ENCODE results near the gene RGPD8. TPM values are rescaled to one million over a fixed set of nuclear protein-coding genes. Genes with fewer than 3 reads are reported as not detected.
A peak's percentile ranks its signal among the peaks of the same experiment; 100 is the strongest.

The RGPD8 gene
- total and polyA plus RNA-seq, 2 of the 13 experiments (the other 11 are each of a cell fraction or from before 2014, with no cell fraction given): 2.3 to 12.8 TPM

DNA sequence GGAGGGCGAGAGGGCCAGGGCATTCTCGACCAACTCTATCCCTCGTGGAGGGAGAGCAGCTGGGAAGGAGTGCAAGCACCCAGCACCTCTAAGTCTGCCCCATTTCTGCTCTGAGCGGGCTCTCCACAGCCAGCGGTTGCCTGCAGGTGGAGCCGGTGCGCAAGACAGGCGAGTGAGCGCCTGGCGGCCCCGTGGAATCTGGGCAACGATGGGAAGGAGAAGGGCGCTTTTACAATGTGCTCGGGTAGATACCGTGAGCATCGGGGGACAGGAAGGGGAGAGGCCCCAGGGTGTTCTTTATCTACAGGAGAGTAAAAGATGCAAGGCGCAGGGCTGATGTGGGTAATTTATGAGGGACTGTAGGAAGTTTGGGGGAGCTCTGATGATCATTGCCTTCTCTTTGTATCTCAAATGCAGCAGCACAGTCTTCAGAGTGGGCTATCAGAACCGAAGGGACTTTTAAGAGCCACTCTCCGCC, 47.6 kb upstream of the RGPD8 start:
- WGBS (ENCODE audit: low lambda C conversion rate): 0% methylated on average over 18 of the region's 19 CpGs
- no TSS peak for BruUV-seq (replicated peaks)
- ChIA-PET CTCF (ENCODE audit: low intra/inter-chr PET ratio, low total read pairs) (interaction anchor here (1.0 to 1.8 kb wide), 7 partner anchors 13 to 245 kb away, joined by 3 to 5 read pairs (median 3); partner anchors contain the start of gene CHCHD5), POLR2A (interaction anchor here (0.5 to 1.8 kb wide), 4 partner anchors 12 to 336 kb away, joined by 3 to 7 read pairs (median 4); partner anchors contain the start of gene CHCHD5)
- Histone ChIP-seq H3K4me1 (ENCODE audit: insufficient read depth, low read length) (peaks cover 32% of the 10 kb centered on the region), H3K27me3 (ENCODE audit: control insufficient read depth in 1 of 2, insufficient read depth in 2 of 2, low read length in 2 of 2) (no peaks in the 10 kb centered on the region; a peak in 1 of 5 replicates), H3K4me2 (ENCODE audit: low read depth, low read length) (peak overlapping the region; percentile 99), H4K20me1 (ENCODE audit: insufficient read depth, low read length) (no peaks in the 10 kb centered on the region), H3K36me3 (replicated peaks in 1 of 2; ENCODE audit: control insufficient read depth in 1 of 2, insufficient read depth in 2 of 2, low read length in 2 of 2) (0 out of 5 replicates have a peak, but pooled peaks cover 0 to under 1% of the 10 kb centered on the region in 2 experiments), H3K4me3 (replicated peaks in 1 of 3; ENCODE audit: insufficient read depth in 1 of 3, low read depth in 2 of 3, low read length in 3 of 3) (peak overlapping the region; percentile 84 to 98 (median 97)), H3K79me2 (ENCODE audit: insufficient read depth, low read length) (peaks cover 21% of the 10 kb centered on the region), H3K27ac (ENCODE audit: extremely low read length, insufficient read depth, low read length) (peak overlapping the region; percentile 65), H2AFZ (ENCODE audit: low read length) (peak overlapping the region; percentile 96), H3K9me3 (ENCODE audit: low read length) (no peaks in the 10 kb centered on the region), H3K9ac (ENCODE audit: insufficient read depth, low read depth, low read length) (peak overlapping the region; percentile 73)
- FAIRE-seq: peak; percentile 63
- in situ Hi-C loops (cut with HindIII; ENCODE audit: extremely low pct_ligation_motif_present, low pct_unique_long_range_greater_than_20kb): loop anchor here (5.0 kb wide), 1 partner anchor 101 kb away; the partner anchor contains the start of gene CHCHD5
- intact Hi-C loops (cut with micrococcal nuclease; ENCODE audit: unreplicated experiment): loop anchor here (1.0 to 5.0 kb wide), 3 partner anchors 61 to 246 kb away; partner anchors contain the start of genes CHCHD5 and POLR1B
- peak; percentile 76 for DNase-seq (ENCODE audit: low spot score)
- peak; percentile 91 for ATAC-seq
- TF ChIP-seq ZNF331 (CRISPR knock-in tag; IDR thresholded peaks at IDR 0.05) (peak; percentile 48; the same call in 1 of the 2 replicates), SP4 (CRISPR knock-in tag; IDR thresholded peaks at IDR 0.05) (0 out of 2 replicates have a peak, but pooled peaks have one; percentile 9), PAX8 (CRISPR knock-in tag; IDR thresholded peaks at IDR 0.05; ENCODE audit: borderline replicate concordance) (0 out of 2 replicates have a peak, but pooled peaks have one; percentile 14), NFE2L2 (IDR thresholded peaks at IDR 0.05; ENCODE audit: low read length) (peak; percentile 16; the same call in 1 of the 2 replicates), MEF2D (CRISPR knock-in tag; IDR thresholded peaks at IDR 0.05) (peak; percentile 49), ZNF3 (CRISPR knock-in tag; IDR thresholded peaks at IDR 0.05) (no peak), REPIN1 (CRISPR knock-in tag; IDR thresholded peaks at IDR 0.05; ENCODE audit: borderline replicate concordance, low read depth) (peak; percentile 74; the same call in 1 of the 2 replicates), ZNF605 (CRISPR knock-in tag; IDR thresholded peaks at IDR 0.05) (peak; percentile 86), RBAK (CRISPR knock-in tag; IDR thresholded peaks at IDR 0.05) (peak; percentile 53; the same call in 1 of the 2 replicates), AGO2 (optimal IDR thresholded peaks at IDR 0.05; ENCODE audit: low read depth, low read length) (peak; percentile 35), ZBTB8A (CRISPR knock-in tag; IDR thresholded peaks at IDR 0.05; ENCODE audit: borderline replicate concordance, low read depth) (peak; percentile 67; the same call in 1 of the 2 replicates), ZNF766 (CRISPR knock-in tag; IDR thresholded peaks at IDR 0.05; ENCODE audit: borderline replicate concordance) (peak; percentile 35; the same call in 1 of the 2 replicates), ZNF20 (CRISPR knock-in tag; IDR thresholded peaks at IDR 0.05) (no peak), ZMYM2 (CRISPR knock-in tag; IDR thresholded peaks at IDR 0.05) (0 out of 2 replicates have a peak, but pooled peaks have one; percentile 40), ZNF567 (CRISPR knock-in tag; IDR thresholded peaks at IDR 0.05; ENCODE audit: borderline replicate concordance) (peak; percentile 31; the same call in 1 of the 2 replicates), ZNF644 (CRISPR knock-in tag; IDR thresholded peaks at IDR 0.05; ENCODE audit: low read depth) (0 out of 2 replicates have a peak, but pooled peaks have one; percentile 20)
- TF ChIP-seq, protein P1, sequence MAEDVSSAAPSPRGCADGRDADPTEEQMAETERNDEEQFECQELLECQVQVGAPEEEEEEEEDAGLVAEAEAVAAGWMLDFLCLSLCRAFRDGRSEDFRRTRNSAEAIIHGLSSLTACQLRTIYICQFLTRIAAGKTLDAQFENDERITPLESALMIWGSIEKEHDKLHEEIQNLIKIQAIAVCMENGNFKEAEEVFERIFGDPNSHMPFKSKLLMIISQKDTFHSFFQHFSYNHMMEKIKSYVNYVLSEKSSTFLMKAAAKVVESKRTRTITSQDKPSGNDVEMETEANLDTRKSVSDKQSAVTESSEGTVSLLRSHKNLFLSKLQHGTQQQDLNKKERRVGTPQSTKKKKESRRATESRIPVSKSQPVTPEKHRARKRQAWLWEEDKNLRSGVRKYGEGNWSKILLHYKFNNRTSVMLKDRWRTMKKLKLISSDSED (CRISPR knock-in tag; IDR thresholded peaks at IDR 0.05): no peak
- TF ChIP-seq, protein P2, sequence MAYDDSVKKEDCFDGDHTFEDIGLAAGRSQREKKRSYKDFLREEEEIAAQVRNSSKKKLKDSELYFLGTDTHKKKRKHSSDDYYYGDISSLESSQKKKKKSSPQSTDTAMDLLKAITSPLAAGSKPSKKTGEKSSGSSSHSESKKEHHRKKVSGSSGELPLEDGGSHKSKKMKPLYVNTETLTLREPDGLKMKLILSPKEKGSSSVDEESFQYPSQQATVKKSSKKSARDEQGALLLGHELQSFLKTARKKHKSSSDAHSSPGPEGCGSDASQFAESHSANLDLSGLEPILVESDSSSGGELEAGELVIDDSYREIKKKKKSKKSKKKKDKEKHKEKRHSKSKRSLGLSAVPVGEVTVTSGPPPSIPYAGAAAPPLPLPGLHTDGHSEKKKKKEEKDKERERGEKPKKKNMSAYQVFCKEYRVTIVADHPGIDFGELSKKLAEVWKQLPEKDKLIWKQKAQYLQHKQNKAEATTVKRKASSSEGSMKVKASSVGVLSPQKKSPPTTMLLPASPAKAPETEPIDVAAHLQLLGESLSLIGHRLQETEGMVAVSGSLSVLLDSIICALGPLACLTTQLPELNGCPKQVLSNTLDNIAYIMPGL (CRISPR knock-in tag; IDR thresholded peaks at IDR 0.05; ENCODE audit: borderline replicate concordance in 1 of 2, low read depth in 1 of 2): peak; percentile 99
- TF ChIP-seq, protein P3, sequence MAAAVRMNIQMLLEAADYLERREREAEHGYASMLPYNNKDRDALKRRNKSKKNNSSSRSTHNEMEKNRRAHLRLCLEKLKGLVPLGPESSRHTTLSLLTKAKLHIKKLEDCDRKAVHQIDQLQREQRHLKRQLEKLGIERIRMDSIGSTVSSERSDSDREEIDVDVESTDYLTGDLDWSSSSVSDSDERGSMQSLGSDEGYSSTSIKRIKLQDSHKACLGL (CRISPR knock-in tag; IDR thresholded peaks at IDR 0.05): peak; percentile 43; the same call in 1 of the 2 replicates
- TF ChIP-seq, protein P4, sequence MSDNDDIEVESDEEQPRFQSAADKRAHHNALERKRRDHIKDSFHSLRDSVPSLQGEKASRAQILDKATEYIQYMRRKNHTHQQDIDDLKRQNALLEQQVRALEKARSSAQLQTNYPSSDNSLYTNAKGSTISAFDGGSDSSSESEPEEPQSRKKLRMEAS (IDR thresholded peaks at IDR 0.05): peak; percentile 66; the same call in 1 of the 2 replicates

Measured in HepG2 (cell line).